GM12878 (cell line): ENCODE results near the gene PAEP.

ENCODE experiments used
- CEBPB ChIP-seq, 2 experiments: fragments of 150-350 bp in 1 of 2; IDR thresholded peaks; 2 replicates each; pipeline ENCODE4 v1.6.1; 2012 to 2014; ENCODE audit warnings: low read depth in 2 of 2, low read length in 2 of 2, borderline replicate concordance in 1 of 2, inconsistent platforms in 1 of 2
- CTCF ChIP-seq, 3 experiments: IDR thresholded peaks in 2 of 3; conservative IDR thresholded peaks in 1 of 3; 2 replicates each; pipeline ENCODE4 v1.5.1; 2011; ENCODE audit warnings: low read depth in 3 of 3, low read length in 3 of 3, mild to moderate bottlenecking in 3 of 3, control low read depth in 2 of 3, moderate library complexity in 2 of 3, inconsistent platforms in 1 of 3, mixed read lengths in 1 of 3; ENCODE audit not compliant: control insufficient read depth in 2 of 3, insufficient read depth in 1 of 3; ENCODE audit errors: extremely low read depth in 1 of 3
- HCFC1 ChIP-seq: fragments of 150-350 bp; IDR thresholded peaks from 2 replicates; pipeline ENCODE4 v1.6.1; 2014; ENCODE audit warnings: low read length
- KDM1A ChIP-seq: fragments of 200-600 bp; sonication (generic); IDR thresholded peaks from 2 replicates; pipeline ENCODE4 v1.6.1; 2016; ENCODE audit warnings: borderline replicate concordance
- NFYA ChIP-seq: IDR thresholded peaks from 2 replicates; pipeline ENCODE4 v1.6.1; 2011; ENCODE audit warnings: low read depth, mild to moderate bottlenecking, low read length, improper control_type of control experiment, borderline replicate concordance
- RCOR1 ChIP-seq: conservative IDR thresholded peaks from 2 replicates; pipeline ENCODE4 v1.6.1; 2012; ENCODE audit warnings: low read depth, low read length, improper control_type of control experiment
- TAF1 ChIP-seq: IDR thresholded peaks from 2 replicates; pipeline ENCODE4 v1.6.1; 2011; ENCODE audit warnings: mild to moderate bottlenecking, low read depth, low read length, borderline replicate concordance

GRCh38 chr9:135573124-135573523 is 11.6 kb downstream of the PAEP start:
- TF ChIP-seq RCOR1 (no peak), CEBPB (IDR thresholded peaks at IDR 0.05; ENCODE audit: borderline replicate concordance in 1 of 2, low read depth in 2 of 2, low read length in 2 of 2) (no peak), KDM1A (no peak), CTCF (IDR thresholded peaks at IDR 0.05 in 2 of 3, conservative IDR thresholded peaks at IDR 0.05 in 1 of 3; ENCODE audit: control insufficient read depth in 2 of 3, extremely low read depth in 1 of 3, insufficient read depth in 1 of 3, low read depth in 3 of 3, low read length in 3 of 3) (no peak), HCFC1 (no peak), NFYA (no peak), TAF1 (no peak)
